Activated T-cell treated with anti-CD3 and anti-CD28 coated beads, Interleukin-2, amount 50 U/mL, for 24 hours (primary cell): ENCODE data around the gene NRP2.

ENCODE experiments used
- DNase-seq: peaks from one replicate; pipeline ENCODE4 v3.0.0-alpha.2; 2020
- H3K27ac Mint-ChIP-seq: 2 replicates; pipeline ENCODE4 v1.8.0; 2020; ENCODE audit warnings: mild to moderate bottlenecking, mixed read lengths
- H3K27me3 Mint-ChIP-seq: 2 replicates; pipeline ENCODE4 v1.8.0; 2020; ENCODE audit warnings: mixed read lengths
- H3K36me3 Mint-ChIP-seq: 2 replicates; pipeline ENCODE4 v1.8.0; 2020; ENCODE audit warnings: low read depth, mixed read lengths
- H3K4me1 Mint-ChIP-seq: 2 replicates; pipeline ENCODE4 v1.8.0; 2020; ENCODE audit warnings: low read depth, mixed read lengths
- H3K4me3 Mint-ChIP-seq: 2 replicates; pipeline ENCODE4 v1.8.0; 2020; ENCODE audit warnings: mild to moderate bottlenecking, moderate library complexity, mixed read lengths
- H3K9me3 Mint-ChIP-seq: 2 replicates; pipeline ENCODE4 v1.8.0; 2020; ENCODE audit warnings: mixed read lengths

Gene NRP2

DNA sequence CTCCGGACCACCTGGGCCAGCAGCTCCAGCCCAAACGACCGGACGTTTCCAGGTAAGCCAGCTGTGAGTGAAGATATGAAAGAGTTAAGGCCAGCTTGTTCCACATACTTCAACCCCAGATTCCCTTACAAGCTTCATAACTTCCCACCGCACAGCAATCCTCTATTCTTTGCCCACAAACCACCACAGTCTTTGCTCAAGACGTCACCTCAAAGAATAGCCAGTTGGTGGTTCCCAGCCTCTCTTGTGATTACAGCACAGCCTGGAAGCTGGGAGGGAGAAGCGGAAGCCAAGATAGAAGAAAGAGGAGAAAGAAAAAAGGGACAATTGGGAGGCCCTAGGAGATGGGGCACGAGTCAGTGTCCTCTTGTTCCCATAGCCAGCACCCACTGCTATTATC, 70.6 kb downstream of the NRP2 start:
- no peaks in the 10 kb centered on the region for H3K36me3 Mint-ChIP-seq
- H3K27me3 Mint-ChIP-seq, result peaks cover 44% of the 10 kb centered on the region
- H3K4me1 Mint-ChIP-seq, result no peaks in the 10 kb centered on the region
- no peak overlapping the region for H3K4me3 Mint-ChIP-seq
- no peaks in the 10 kb centered on the region for H3K9me3 Mint-ChIP-seq
- no peak for DNase-seq
- no peak overlapping the region for H3K27ac Mint-ChIP-seq

DNA sequence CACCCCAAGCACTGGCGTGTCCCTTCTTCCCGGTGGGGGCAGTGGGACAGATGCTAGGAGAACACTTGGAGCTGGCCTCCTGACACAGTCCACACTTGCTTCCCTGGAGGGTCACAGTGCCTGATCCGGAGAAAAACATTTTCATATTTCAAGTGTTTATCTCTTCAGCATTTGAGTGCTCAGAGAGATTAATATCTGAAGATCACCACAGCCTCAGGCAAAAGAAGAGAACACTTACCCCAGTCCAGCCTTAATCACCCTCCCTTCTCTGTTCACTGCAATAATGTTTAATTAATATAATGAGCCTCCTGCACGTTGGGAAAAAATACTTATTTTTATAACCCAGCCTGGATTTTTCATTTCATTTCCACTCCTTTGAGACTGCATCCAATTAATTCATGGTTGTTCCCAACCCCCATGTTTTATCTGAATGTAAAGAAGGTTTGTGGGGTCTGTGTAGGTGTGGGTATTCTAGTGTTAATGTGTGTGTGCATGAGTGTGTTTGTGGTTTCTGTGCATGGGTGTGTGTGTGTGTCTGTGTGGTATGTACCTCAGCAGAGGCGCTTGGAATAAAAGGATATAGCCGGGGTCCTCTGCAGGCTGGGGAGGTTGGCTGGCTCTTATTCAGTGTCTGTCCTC, 72.1 kb downstream of the NRP2 start:
- Mint-ChIP-seq H3K9me3 (no peaks in the 10 kb centered on the region), H3K27ac (no peak overlapping the region), H3K27me3 (peaks cover 35% of the 10 kb centered on the region), H3K4me1 (no peaks in the 10 kb centered on the region), H3K4me3 (no peak overlapping the region), H3K36me3 (no peaks in the 10 kb centered on the region)
- DNase-seq, result no peak

DNA sequence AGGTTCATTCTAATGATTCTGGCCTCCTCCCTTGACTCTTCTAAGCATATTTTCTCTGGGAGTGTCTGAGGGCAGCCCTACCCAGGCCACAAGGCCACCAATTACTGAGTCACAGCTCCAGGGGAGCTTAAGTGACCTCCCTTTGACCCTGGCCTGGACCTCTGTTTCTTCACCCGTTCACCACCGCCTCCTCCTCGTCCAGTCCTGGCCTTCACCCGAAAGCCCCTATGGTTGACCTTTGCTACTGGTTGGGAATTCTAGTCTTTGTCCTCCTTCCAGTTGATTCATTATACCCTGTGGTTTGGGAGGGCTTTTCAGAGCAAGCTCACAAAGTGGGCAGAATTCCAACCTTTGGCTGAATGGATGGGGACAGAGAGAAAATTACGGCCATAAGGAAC, 72.6 kb downstream of the NRP2 start:
- Mint-ChIP-seq H3K27me3 (peaks cover 31% of the 10 kb centered on the region), H3K4me3 (no peak overlapping the region), H3K4me1 (no peaks in the 10 kb centered on the region), H3K36me3 (no peaks in the 10 kb centered on the region), H3K27ac (no peak overlapping the region), H3K9me3 (no peaks in the 10 kb centered on the region)
- DNase-seq, result no peak

DNA sequence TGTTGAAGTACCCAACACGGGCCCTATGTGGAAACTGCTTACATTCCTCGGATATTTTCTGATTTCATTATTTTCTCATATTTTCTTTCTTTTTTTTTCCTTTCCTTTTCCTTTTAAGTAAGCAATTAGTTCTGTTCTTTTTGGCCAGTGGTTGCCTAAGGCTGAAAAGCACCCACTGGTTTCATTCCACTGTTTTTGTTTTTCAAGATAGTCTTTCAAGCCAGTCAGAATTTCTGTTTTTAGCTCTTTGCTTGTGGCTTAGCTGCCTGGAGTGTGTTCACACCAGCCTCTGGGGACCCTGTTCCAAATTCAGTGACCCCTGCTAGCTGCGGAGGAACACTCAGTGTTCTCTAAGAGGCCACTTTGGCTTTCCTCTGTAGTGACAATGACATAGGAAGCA, 73.6 kb downstream of the NRP2 start:
- H3K9me3 Mint-ChIP-seq, result no peaks in the 10 kb centered on the region
- H3K4me3 Mint-ChIP-seq, result no peak overlapping the region
- peaks cover 29% of the 10 kb centered on the region for H3K27me3 Mint-ChIP-seq
- H3K4me1 Mint-ChIP-seq, result no peaks in the 10 kb centered on the region
- no peak for DNase-seq
- H3K27ac Mint-ChIP-seq, result no peak overlapping the region
- no peaks in the 10 kb centered on the region for H3K36me3 Mint-ChIP-seq

DNA sequence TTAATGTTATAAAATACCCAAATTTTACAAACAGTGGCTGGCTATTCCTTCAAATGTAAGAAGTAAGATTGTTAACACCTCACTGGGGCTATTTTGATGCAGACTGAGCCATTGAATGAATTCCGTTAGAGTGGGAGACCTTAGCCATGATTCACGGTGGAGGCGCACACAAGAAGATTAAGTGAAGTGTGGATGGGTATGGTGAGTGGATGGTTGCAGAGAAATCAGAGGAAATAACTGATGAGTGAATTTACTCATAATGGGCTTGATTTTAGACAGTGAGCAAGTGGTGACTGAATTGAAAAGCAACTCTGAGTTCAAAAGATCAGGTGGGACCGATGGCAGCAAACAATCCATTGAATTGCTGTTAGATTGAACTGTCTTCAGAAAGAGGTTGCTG, 75.0 kb downstream of the NRP2 start:
- H3K9me3 Mint-ChIP-seq, result no peaks in the 10 kb centered on the region
- no peak for DNase-seq
- H3K36me3 Mint-ChIP-seq, result no peaks in the 10 kb centered on the region
- no peak overlapping the region for H3K27ac Mint-ChIP-seq
- H3K27me3 Mint-ChIP-seq, result peaks cover 19% of the 10 kb centered on the region
- no peaks in the 10 kb centered on the region for H3K4me1 Mint-ChIP-seq
- no peak overlapping the region for H3K4me3 Mint-ChIP-seq

DNA sequence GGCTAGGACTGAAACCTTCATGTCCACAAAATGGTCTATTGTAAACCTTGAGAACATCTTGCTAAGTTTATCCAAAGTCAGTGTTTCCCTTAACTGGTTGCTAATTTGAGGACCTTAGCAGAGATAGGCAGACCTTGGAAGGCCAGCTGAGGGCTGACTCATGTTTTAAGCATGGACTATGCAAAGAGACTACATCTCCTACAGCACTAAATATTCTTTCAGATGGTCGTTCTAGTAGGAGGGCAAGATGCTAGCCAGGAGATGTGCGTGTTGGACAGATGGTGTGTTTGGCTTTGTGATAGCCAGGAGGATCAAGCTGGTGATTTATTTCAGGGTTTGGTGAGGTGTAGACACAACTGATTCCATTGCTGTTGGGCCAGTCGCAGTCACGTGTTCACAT, 75.8 kb downstream of the NRP2 start:
- no peaks in the 10 kb centered on the region for H3K36me3 Mint-ChIP-seq
- H3K4me3 Mint-ChIP-seq, result no peak overlapping the region
- H3K27me3 Mint-ChIP-seq, result peaks cover 19% of the 10 kb centered on the region
- no peak for DNase-seq
- H3K9me3 Mint-ChIP-seq, result no peaks in the 10 kb centered on the region
- no peak overlapping the region for H3K27ac Mint-ChIP-seq
- H3K4me1 Mint-ChIP-seq, result no peaks in the 10 kb centered on the region

DNA sequence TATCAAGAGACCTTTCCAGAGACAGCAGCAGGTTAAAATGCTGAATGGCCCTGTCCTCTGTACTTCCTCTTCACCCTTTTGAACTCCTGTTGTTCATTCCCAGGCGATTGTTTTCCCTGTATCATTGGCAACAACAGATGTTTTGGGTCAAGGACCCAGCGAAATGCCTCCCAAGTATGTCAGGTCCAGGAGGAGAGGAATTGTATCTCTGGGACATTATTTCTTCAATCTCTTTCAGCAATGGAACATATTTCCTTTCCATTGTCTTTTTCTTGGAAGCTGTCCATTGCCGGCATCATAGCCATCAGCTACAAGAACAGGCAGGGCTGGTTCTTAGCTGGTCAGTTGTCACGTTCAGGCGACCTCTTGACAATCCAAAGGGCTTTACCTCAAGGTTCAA, 76.2 kb downstream of the NRP2 start:
- Mint-ChIP-seq H3K4me3 (no peak overlapping the region), H3K36me3 (no peaks in the 10 kb centered on the region), H3K27ac (no peak overlapping the region), H3K4me1 (no peaks in the 10 kb centered on the region), H3K9me3 (no peaks in the 10 kb centered on the region), H3K27me3 (peaks cover 23% of the 10 kb centered on the region)
- DNase-seq, result no peak

DNA sequence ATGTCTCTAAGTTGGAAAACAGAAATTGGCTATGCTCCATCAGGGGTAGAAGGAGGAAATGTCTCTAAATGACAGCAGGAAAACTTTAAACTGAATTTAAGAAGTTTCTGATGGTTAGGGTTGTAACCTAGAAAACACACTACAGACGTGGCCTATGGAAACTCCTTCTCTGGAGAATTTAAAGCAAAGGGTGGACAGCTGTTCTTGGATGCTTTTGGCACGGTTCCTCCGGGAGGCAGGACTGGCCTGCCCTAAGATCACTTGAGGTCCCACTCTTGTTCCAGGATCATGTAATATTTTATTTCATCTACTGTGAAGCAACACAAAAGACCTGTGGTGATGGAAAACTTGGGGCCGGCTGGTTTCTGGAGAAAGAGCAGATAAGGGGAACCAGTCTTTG, 77.0 kb downstream of the NRP2 start:
- no peak overlapping the region for H3K27ac Mint-ChIP-seq
- peaks cover 31% of the 10 kb centered on the region for H3K27me3 Mint-ChIP-seq
- H3K9me3 Mint-ChIP-seq, result no peaks in the 10 kb centered on the region
- peaks cover 6% of the 10 kb centered on the region for H3K4me1 Mint-ChIP-seq
- H3K4me3 Mint-ChIP-seq, result no peak overlapping the region
- no peaks in the 10 kb centered on the region for H3K36me3 Mint-ChIP-seq
- no peak for DNase-seq

DNA sequence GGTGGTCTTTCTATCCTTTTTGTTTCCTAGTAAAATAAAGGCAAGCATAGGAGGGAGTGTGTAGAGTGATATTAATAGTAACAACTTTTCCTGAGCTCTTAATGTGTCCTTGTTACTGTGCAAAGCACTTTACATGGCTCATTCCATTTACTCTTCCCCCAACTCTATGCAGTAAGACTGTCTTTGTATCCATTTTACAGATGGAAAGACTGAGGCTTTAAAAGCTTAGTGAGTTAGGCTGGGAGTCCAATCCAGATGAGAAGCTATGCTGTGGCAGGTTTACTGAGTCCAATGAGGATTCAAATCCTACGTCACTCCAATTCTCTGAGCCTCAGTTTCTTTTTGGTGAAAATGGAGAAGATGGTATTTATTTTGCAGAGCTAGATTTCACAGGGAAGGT, 77.4 kb downstream of the NRP2 start:
- H3K9me3 Mint-ChIP-seq, result no peaks in the 10 kb centered on the region
- no peak overlapping the region for H3K4me3 Mint-ChIP-seq
- H3K36me3 Mint-ChIP-seq, result no peaks in the 10 kb centered on the region
- H3K27ac Mint-ChIP-seq, result no peak overlapping the region
- DNase-seq, result no peak
- peaks cover 36% of the 10 kb centered on the region for H3K27me3 Mint-ChIP-seq
- H3K4me1 Mint-ChIP-seq, result peaks cover 6% of the 10 kb centered on the region

DNA sequence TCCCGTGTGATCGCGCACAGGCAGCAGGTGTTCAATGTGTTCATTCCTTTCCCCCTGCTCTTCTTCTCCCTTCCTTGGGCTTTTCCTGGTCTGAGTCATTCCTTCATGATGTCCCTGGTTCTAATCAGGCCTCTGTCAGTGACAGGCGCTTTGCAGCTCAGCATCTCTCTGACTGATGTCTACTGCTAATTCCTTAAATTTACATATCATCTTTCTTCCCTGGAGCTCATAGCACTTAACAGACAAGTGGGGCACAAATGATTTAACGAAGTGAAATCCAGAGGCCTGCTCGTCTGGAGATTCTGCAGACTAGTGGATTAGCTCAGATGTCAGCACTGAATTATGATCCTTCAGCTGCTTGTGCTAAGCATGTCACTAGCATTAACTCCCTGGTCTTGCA, 77.9 kb downstream of the NRP2 start:
- Mint-ChIP-seq H3K9me3 (no peaks in the 10 kb centered on the region), H3K4me1 (peaks cover 6% of the 10 kb centered on the region), H3K27me3 (peaks cover 40% of the 10 kb centered on the region), H3K4me3 (no peak overlapping the region), H3K27ac (no peak overlapping the region), H3K36me3 (no peaks in the 10 kb centered on the region)
- DNase-seq, result no peak

DNA sequence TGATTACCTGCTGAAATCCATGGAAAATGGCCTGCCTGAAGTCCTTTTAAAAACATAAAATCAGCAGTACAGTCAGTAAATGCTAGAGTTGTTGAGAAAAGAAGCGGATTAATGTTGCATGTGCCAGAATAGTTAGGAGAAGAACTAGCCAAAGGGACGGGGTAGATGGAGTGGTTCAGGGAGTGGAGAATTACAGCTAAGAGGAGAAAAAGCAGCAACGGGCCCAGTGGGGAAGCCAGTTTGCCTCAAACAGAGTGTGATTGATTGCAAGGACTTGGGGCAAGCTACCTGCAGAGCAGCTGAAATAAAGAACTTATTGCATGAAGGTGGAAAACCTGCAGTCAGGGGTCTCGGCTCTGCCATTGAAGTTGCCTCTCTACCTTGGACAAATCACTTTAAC, 79.1 kb downstream of the NRP2 start:
- H3K27me3 Mint-ChIP-seq, result peaks cover 50% of the 10 kb centered on the region
- no peaks in the 10 kb centered on the region for H3K36me3 Mint-ChIP-seq

DNA sequence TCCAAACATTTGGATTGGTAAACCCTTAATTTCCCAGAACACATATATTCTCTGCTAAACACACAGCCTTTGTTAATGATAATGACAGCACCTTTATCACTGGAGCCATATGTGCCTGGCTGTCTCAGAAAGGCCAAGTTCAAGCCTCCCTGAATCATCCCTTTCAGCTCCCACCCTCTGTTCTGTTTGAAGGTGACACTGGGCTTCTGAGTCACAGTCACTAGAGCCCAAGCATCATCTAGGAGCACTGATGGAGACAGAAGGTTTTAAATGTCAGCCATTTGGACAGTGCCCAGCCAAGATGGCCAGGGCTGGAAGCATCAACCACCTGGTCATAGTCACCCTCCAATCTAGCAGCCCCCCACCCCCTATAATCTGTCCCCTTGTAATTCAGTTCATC, 80.6 kb downstream of the NRP2 start:
- no peak overlapping the region for H3K4me3 Mint-ChIP-seq
- peaks cover 7% of the 10 kb centered on the region for H3K4me1 Mint-ChIP-seq
- no peak for DNase-seq
- peaks cover 54% of the 10 kb centered on the region for H3K27me3 Mint-ChIP-seq
- H3K9me3 Mint-ChIP-seq, result no peaks in the 10 kb centered on the region
- no peaks in the 10 kb centered on the region for H3K36me3 Mint-ChIP-seq
- no peak overlapping the region for H3K27ac Mint-ChIP-seq

More for the DNA sequence above, 79.1 kb downstream of the NRP2 start:
- H3K4me1 Mint-ChIP-seq, result peaks cover 6% of the 10 kb centered on the region
- DNase-seq, result no peak
- H3K9me3 Mint-ChIP-seq, result no peaks in the 10 kb centered on the region
- H3K27ac Mint-ChIP-seq, result no peak overlapping the region
- H3K4me3 Mint-ChIP-seq, result no peak overlapping the region

DNA sequence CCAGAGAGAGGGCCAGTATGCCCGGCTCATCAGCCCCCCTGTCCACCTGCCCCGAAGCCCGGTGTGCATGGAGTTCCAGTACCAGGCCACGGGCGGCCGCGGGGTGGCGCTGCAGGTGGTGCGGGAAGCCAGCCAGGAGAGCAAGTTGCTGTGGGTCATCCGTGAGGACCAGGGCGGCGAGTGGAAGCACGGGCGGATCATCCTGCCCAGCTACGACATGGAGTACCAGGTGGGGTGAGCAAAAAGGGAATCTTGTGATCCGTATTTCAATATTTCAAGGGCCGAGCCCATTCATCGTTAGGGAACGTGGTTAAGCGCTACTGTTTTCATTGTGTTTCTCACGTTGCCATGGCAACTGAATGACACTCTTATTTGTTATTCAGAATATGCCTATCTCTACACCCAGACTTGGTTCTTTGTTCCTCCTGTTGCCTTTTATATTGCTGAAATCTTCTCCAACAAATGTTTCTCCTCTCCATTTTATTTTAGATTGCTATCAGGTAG, 81.5 kb downstream of the NRP2 start:
- peaks cover 7% of the 10 kb centered on the region for H3K4me1 Mint-ChIP-seq
- peak; percentile 40 for DNase-seq
- H3K27ac Mint-ChIP-seq, result no peak overlapping the region
- no peaks in the 10 kb centered on the region for H3K36me3 Mint-ChIP-seq
- no peaks in the 10 kb centered on the region for H3K9me3 Mint-ChIP-seq
- H3K4me3 Mint-ChIP-seq, result no peak overlapping the region
- peaks cover 55% of the 10 kb centered on the region for H3K27me3 Mint-ChIP-seq

DNA sequence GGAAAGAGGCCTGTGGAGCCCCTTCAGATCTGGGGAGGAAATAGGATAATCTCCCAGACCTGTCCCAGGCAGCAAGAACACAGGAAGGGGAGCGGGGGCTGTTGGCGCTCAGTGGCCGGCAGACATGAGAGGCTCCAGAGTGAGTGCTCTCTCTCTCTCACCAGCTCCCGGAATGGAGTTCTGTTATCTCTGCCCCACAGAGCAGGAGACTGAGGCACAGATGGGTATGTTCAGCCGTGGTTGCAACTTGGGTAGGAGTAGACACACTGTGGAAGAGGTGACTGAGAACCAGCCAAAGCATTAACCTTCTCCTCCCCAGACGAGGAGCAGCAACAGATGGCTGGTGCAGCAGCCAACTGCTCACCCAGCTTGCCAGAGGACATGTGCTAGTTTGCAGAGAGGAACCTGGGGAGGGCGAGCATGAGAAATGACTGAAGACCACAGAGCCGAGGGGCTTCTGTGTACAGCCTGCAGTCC, 82.0 kb downstream of the NRP2 start:
- no peak overlapping the region for H3K27ac Mint-ChIP-seq
- no peak overlapping the region for H3K4me3 Mint-ChIP-seq
- H3K36me3 Mint-ChIP-seq, result no peaks in the 10 kb centered on the region
- peaks cover 55% of the 10 kb centered on the region for H3K27me3 Mint-ChIP-seq
- H3K4me1 Mint-ChIP-seq, result peaks cover 8% of the 10 kb centered on the region
- DNase-seq, result no peak
- H3K9me3 Mint-ChIP-seq, result no peaks in the 10 kb centered on the region

DNA sequence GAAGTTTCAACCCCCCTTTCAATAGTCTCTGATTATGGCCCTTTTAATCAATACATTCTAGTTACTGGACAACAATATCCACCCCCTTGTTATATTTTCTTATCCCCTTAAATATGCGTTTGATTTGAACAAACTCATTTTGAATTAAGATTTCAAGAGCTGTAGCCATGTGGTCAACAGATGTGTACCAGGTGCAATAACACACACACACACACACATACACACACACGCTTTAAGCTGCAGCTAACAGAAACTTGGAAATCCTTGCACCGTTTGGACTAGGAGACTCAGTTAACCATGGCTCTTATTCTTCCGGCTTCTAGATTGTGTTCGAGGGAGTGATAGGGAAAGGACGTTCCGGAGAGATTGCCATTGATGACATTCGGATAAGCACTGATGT, 82.8 kb downstream of the NRP2 start:
- Mint-ChIP-seq H3K9me3 (no peaks in the 10 kb centered on the region), H3K27ac (no peak overlapping the region), H3K27me3 (peaks cover 54% of the 10 kb centered on the region), H3K4me1 (peaks cover 14% of the 10 kb centered on the region), H3K36me3 (no peaks in the 10 kb centered on the region), H3K4me3 (no peak overlapping the region)
- no peak for DNase-seq
